Nephron (organoid): ENCODE results near the gene NXPH4.

ENCODE experiments used
- H3K27ac Mint-ChIP-seq, 3 experiments: 2 replicates each; pipeline ENCODE4 v1.8.0; 2020; ENCODE audit warnings: mixed read lengths in 3 of 3, mild to moderate bottlenecking in 2 of 3, moderate library complexity in 1 of 3
- H3K27me3 Mint-ChIP-seq: 2 replicates; pipeline ENCODE4 v1.8.0; 2021; ENCODE audit warnings: low read depth, mild to moderate bottlenecking, moderate library complexity, mixed read lengths
- H3K36me3 Mint-ChIP-seq: 2 replicates; pipeline ENCODE4 v1.8.0; 2020; ENCODE audit warnings: low read depth, mixed read lengths
- H3K4me1 Mint-ChIP-seq: 2 replicates; pipeline ENCODE4 v1.8.0; 2020; ENCODE audit warnings: mixed read lengths
- H3K4me3 Mint-ChIP-seq, 3 experiments: 2 replicates each; pipeline ENCODE4 v1.8.0; 2020; ENCODE audit warnings: mild to moderate bottlenecking in 3 of 3, mixed read lengths in 3 of 3, moderate library complexity in 2 of 3
- H3K9me3 Mint-ChIP-seq: 2 replicates; pipeline ENCODE4 v1.8.0; 2020; ENCODE audit warnings: mixed read lengths
- TF ChIP-seq, protein P1 (sequence below), 3 experiments: fragments of 200-600 bp; sonication (generic); IDR thresholded peaks; one replicate each; pipeline ENCODE4 v1.5.0; 2021; ENCODE audit warnings: antibody characterized with exemption in 3 of 3; ENCODE audit not compliant: unreplicated experiment in 3 of 3

NXPH4 gene

DNA sequence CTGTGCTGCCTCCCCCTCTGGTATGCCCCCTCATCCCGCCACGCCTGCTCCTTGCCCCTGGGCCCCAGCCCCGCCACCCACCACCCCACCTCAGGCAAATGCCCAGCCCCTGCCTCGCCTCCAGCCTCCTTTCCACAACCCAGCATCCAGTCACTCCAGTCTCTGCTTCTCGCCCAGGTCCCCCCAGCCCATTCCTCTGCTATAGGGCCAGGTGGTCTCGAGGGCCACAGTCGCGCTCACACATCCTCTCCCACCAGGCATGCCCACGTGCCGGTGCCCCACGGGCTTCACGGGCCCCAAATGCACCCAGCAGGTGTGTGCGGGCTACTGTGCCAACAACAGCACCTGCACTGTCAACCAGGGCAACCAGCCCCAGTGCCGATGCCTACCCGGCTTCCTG lies 6.1 kb upstream of the NXPH4 start:
- peaks cover 28% of the 10 kb centered on the region for H3K36me3 Mint-ChIP-seq
- no peaks in the 10 kb centered on the region for H3K9me3 Mint-ChIP-seq
- H3K27me3 Mint-ChIP-seq, result peaks cover 26% of the 10 kb centered on the region

DNA sequence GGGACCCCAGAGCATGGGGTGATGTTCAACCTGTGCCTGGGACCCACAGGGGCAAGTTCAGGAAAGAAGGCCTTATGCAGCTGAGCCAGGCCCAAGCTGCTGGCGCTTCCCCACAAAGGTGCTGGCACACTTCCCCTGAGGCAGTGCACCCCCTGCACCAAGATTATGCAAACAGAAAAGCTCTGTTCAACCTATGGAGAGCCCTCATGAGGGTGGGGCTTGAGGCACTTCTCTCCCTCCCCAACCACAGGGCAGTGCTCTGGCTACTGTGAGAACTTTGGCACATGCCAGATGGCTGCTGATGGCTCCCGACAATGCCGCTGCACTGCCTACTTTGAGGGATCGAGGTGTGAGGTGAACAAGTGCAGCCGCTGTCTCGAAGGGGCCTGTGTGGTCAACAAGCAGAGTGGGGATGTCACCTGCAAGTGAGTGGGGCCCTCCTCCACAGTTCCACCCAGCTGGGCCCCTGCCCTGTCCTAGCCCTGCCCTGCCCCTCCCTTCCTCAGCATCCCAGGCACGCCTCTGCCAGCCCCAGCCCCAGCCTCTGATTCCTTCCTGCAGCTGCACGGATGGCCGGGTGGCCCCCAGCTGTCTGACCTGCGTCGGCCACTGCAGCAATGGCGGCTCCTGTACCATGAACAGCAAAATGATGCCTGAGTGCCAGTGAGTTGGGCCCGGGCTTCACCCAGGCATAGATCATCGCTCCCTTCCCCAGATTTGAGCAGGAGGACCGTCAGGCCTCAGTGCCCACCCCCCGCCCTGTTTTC lies 5.5 kb upstream of the NXPH4 start:
- Mint-ChIP-seq H3K36me3 (peaks cover 21% of the 10 kb centered on the region), H3K27me3 (peaks cover 33% of the 10 kb centered on the region)
- TF ChIP-seq, protein P1, sequence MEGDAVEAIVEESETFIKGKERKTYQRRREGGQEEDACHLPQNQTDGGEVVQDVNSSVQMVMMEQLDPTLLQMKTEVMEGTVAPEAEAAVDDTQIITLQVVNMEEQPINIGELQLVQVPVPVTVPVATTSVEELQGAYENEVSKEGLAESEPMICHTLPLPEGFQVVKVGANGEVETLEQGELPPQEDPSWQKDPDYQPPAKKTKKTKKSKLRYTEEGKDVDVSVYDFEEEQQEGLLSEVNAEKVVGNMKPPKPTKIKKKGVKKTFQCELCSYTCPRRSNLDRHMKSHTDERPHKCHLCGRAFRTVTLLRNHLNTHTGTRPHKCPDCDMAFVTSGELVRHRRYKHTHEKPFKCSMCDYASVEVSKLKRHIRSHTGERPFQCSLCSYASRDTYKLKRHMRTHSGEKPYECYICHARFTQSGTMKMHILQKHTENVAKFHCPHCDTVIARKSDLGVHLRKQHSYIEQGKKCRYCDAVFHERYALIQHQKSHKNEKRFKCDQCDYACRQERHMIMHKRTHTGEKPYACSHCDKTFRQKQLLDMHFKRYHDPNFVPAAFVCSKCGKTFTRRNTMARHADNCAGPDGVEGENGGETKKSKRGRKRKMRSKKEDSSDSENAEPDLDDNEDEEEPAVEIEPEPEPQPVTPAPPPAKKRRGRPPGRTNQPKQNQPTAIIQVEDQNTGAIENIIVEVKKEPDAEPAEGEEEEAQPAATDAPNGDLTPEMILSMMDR (IDR thresholded peaks at IDR 0.05; ENCODE audit: unreplicated experiment in 3 of 3), result no peak

More for the DNA sequence above, 6.1 kb upstream of the NXPH4 start:
- Mint-ChIP-seq H3K4me1 (peaks cover 23% of the 10 kb centered on the region), H3K4me3 (no peak overlapping the region), H3K27ac (no peak overlapping the region)
- TF ChIP-seq, protein P1 (IDR thresholded peaks at IDR 0.05; ENCODE audit: unreplicated experiment in 3 of 3), result no peak

DNA sequence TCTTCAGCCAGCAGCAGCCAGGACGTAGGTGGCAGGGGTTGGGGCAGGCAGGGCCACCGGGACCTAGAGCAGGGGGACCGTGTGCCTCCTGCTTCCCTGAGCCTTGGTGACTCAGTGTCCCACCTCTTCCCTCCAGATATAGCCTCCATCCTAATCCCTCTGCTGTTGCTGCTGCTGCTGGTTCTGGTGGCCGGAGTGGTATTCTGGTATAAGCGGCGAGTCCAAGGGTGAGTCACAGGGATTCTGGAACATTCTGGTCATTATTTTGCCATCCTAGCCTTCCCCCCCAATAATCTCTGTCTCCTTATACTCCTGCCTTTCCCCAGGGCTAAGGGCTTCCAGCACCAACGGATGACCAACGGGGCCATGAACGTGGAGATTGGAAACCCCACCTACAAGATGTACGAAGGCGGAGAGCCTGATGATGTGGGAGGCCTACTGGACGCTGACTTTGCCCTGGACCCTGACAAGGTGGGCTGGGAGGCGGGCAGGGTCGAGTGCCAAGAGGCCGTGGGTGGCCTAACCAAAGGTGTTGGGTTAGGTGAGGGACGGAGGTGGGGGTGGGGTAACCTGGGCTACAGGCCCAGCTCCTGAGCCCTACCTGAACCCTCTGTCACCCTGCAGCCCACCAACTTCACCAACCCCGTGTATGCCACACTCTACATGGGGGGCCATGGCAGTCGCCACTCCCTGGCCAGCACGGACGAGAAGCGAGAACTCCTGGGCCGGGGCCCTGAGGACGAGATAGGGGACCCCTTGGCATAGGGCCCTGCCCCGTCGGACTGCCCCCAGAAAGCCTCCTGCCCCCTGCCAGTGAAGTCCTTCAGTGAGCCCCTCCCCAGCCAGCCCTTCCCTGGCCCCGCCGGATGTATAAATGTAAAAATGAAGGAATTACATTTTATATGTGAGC lies 4.5 kb upstream of the NXPH4 start:
- TF ChIP-seq, protein P1 (IDR thresholded peaks at IDR 0.05; ENCODE audit: unreplicated experiment in 3 of 3), result no peak
- Mint-ChIP-seq H3K27me3 (peaks cover 33% of the 10 kb centered on the region), H3K27ac (no peak overlapping the region), H3K4me3 (no peak overlapping the region), H3K9me3 (no peaks in the 10 kb centered on the region), H3K4me1 (peaks cover 28% of the 10 kb centered on the region), H3K36me3 (peaks cover 15% of the 10 kb centered on the region)

More for the DNA sequence above, 5.5 kb upstream of the NXPH4 start:
- H3K9me3 Mint-ChIP-seq, result no peaks in the 10 kb centered on the region
- no peak overlapping the region for H3K4me3 Mint-ChIP-seq
- H3K27ac Mint-ChIP-seq, result no peak overlapping the region
- peaks cover 28% of the 10 kb centered on the region for H3K4me1 Mint-ChIP-seq

- TF ChIP-seq, protein P1 (IDR thresholded peaks at IDR 0.05; ENCODE audit: unreplicated experiment in 3 of 3), result no peak
- no peaks in the 10 kb centered on the region for H3K9me3 Mint-ChIP-seq
- H3K4me3 Mint-ChIP-seq, result no peak overlapping the region
- H3K4me1 Mint-ChIP-seq, result peaks cover 33% of the 10 kb centered on the region
- peak overlapping the region in 1 of 3 experiments; percentile 50 for H3K27ac Mint-ChIP-seq
- H3K27me3 Mint-ChIP-seq, result peaks cover 39% of the 10 kb centered on the region
- H3K36me3 Mint-ChIP-seq, result peaks cover 11% of the 10 kb centered on the region
Measured at GRCh38 chr12:57212701-57213057, 3.9 kb upstream of the NXPH4 start.

DNA sequence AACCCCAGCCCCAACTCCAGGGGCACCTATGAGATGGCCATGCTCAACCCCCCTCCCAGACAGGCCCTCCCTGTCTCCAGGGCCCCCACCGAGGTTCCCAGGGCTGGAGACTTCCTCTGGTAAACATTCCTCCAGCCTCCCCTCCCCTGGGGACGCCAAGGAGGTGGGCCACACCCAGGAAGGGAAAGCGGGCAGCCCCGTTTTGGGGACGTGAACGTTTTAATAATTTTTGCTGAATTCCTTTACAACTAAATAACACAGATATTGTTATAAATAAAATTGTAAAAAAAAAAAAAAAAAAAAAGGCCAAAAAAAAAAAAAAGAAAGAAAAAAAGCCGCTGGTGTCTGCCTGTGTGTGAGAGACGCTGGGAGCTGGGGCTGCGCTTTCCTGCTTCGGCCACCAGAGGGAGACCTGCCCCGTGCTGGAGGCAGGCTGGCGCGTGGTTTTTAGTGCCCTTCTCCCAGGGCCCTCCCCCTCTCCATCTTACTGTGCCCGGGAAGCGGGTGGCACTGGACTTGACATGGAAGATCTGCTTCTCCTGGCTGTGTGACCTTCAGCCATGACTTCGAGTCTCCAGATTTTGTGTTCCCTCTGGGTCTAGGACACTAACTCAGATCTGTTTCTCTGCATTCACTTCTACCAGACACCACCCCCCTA lies 3.4 kb upstream of the NXPH4 start:
- Mint-ChIP-seq H3K4me3 (peak overlapping the region in 1 of 3 experiments; percentile 35), H3K27me3 (peaks cover 45% of the 10 kb centered on the region), H3K9me3 (no peaks in the 10 kb centered on the region), H3K36me3 (peaks cover 11% of the 10 kb centered on the region), H3K27ac (peak overlapping the region in 1 of 3 experiments; percentile 50), H3K4me1 (peaks cover 37% of the 10 kb centered on the region)
- TF ChIP-seq, protein P1 (IDR thresholded peaks at IDR 0.05; ENCODE audit: unreplicated experiment in 3 of 3), result peak; percentile 92 to 93 (median 92)
